GM21528 (cell line): ENCODE measurements around the gene SNTB2.
"Not testable (repeated sequence)": the region's sequence is repeated elsewhere in the genome, so short reads cannot be mapped to it uniquely, and the experiment has no call there.

Source experiments
- ATAC-seq: cut with Tn5 transposase; IDR thresholded peaks from one replicate; pipeline ENCODE4 v1.9.1; 2021; ENCODE audit warnings: mild to moderate bottlenecking, moderate library complexity; ENCODE audit not compliant: unreplicated experiment, low FRiP score

SNTB2 gene

DNA sequence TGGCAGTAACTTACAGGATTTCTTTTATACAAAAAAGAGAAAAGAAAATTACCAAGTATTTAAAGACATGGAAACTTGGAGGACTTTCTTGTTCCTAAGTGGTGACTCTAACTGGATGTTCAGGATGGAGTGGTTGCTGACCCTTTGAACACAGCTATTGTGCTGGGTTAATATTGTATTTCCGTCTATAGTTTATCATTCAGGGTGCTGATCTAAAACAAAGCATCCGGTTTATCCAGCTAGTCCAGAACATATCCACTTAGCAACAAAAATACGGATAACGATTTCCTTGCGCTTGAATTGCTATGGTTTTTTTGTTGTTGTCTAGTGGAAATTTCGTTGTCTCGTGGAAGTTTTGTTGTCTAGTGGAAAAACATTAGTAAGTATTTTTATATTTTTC, 38.2 kb downstream of the SNTB2 start:
- ATAC-seq, result no peak

- ATAC-seq, result no peak
Measured at GRCh38 chr16:69233124-69233523, 46.2 kb downstream of the SNTB2 start.

GRCh38 chr16:69234460-69234859, 47.5 kb downstream of the SNTB2 start:
- no peak for ATAC-seq

DNA sequence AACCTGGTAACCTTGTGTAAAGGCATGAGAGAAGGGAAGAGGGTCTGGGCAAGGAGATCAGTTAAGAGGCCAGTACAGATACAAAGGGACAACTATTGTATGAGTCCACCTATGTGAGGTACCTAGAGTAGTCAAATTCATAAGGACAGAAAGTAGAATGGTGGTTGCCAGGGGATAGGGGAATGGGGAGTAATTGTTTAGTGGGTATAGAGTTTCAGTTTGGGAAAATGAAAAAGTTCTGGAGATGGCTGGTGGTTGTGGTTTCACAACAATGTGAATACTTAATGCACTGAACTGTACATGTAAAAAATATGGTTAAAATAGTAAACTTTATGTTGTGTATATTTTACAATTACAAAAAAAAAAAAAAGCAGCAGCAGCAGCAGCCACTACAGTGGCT, 49.4 kb downstream of the SNTB2 start:
- ATAC-seq, result no peak

DNA sequence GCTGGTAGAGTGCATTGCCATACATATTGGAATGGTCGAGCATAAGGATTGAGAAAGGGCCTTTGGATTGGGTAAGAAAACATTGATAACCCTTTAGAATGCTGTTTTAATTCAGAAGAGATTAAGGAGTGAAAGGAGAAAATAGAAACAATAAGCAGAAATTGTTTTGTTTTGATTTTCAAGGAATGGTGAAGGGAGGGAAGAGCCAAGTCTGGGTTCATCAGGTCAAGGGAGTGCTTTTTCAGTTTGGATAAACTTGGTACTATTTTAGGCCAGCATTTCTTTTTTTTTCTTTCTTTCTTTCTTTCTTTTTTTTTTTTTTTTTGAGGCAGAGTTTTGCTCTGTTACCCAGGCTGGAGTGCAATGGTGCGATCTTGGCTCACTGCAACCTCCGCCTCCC, 50.3 kb downstream of the SNTB2 start:
- ATAC-seq, result no peak

DNA sequence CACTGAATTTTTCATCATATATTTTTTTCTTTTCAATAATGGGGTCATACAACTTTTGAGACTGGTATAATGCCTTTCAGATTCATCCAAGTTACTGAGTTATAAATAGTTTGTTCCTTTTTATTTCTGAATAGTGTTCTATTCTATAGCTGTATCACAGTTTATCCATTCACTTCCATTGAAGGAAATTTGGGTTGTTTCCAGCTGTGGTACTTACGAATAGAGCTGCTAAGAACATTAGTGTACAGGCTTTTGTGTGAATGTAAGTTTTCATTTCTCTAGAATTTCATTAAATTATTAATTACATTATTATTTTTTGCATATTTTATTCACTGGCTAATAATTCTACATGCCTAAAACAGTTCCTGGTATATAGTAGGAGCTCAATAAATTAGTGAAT, 52.9 kb downstream of the SNTB2 start:
- no peak for ATAC-seq

GRCh38 chr16:69240331-69240730, 53.4 kb downstream of the SNTB2 start:
- ATAC-seq, result no peak

DNA sequence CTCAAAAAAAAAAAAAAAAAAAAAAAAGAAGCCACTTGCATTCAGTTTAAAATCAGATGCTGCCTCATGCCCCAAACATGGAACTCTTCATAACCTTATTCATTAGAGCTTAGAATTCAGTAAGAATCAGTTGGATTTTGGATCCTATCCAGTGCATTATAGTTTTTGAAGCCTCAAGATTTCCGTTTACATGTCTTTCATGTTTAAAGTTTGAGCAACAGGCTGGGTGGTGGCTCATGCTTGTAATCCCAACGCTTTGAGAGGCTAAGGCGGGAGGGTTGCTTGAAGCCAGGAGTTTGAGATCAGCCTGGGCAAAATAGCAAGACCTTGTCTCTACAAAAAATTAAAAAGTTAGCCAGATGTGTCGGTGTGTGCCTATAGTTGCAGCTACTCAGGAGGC, 55.0 kb downstream of the SNTB2 start:
- ATAC-seq, result no peak

GRCh38 chr16:69243479-69243878, 56.5 kb downstream of the SNTB2 start:
- no peak for ATAC-seq

DNA sequence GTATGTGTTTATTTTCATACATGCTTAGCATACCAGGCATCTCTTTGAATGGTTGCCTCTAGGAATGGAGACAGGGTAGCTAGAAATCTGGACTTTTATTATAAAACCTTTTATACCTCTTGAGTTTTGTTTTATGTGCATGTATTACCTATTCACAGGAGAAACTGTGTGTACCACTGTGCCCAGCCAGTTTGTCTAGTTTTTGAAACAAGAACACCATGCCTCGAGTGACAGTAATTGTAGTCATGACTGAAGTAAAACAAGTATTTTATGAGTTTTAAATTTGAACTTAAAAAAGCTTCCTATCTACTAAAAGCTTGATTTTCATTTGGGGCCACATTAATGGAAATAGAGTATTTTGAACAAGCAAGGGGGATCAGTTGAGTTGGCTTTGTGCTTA, 57.4 kb downstream of the SNTB2 start:
- no peak for ATAC-seq

GRCh38 chr16:69250081-69250480, 63.1 kb downstream of the SNTB2 start:
- no peak for ATAC-seq

- no peak for ATAC-seq
Measured at GRCh38 chr16:69253870-69254341, 66.9 kb downstream of the SNTB2 start.

- ATAC-seq, result not testable (repeated sequence)
Measured at GRCh38 chr16:69259428-69259764, 72.4 kb downstream of the SNTB2 start.

DNA sequence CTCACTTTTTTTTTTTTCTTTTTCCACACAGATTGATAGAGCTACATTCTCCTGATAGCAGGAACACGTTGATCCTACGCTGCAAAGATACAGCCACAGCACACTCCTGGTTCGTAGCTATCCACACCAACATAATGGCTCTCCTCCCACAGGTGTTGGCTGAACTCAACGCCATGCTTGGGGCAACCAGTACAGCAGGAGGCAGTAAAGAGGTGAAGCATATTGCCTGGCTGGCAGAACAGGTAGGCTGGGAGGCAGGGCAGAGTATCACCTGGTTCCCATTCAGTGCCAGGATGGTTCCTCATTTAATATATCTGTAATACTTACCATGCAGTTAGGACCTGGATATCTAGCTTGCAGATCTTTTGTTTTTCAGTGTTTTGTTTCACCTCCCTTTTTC, 73.1 kb downstream of the SNTB2 start:
- ATAC-seq, result no peak

GRCh38 chr16:69260506-69260905, 73.5 kb downstream of the SNTB2 start:
- no peak for ATAC-seq

- no peak for ATAC-seq
Measured at GRCh38 chr16:69266334-69267063, 79.5 kb downstream of the SNTB2 start.

DNA sequence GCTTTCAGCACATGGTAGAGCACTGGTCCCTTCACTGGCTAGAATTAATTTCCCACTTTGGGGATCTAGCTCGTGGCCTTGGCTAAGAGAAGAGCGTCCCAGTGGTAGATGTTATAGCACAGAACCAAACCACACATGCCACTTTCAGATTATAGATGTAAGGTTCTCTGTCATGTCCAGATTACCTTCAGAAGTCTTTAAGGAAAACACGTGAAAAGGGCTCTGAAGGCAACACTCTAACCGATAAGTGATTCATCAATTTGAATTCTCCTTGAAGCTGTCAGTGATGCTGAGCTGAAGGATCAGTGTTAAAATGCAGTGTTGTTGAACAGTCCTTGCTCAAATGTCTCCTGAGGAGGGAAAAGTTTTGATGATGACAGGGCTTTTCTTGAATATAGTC, 80.7 kb downstream of the SNTB2 start:
- no peak for ATAC-seq

DNA sequence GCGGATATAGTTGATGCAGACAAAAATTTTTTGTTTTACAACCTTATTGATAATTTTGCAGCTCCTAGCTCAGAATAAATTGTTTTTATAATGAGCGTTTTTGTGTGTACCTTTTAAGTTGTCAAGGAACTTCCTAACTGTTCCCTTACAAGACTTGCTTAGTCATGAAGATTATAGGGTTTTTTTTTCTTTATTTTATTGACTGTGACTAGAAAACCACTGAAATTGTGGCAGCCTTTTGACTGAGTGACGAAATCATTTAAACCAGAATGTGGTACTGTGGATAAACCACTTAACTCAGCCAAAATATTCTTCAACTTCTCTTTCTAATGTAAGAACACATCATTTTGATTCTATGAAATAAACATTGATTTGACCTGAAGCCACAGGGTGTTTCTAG, 83.4 kb downstream of the SNTB2 start:
- no peak for ATAC-seq

- no peak for ATAC-seq
Measured at GRCh38 chr16:69270831-69271230, 83.9 kb downstream of the SNTB2 start.

DNA sequence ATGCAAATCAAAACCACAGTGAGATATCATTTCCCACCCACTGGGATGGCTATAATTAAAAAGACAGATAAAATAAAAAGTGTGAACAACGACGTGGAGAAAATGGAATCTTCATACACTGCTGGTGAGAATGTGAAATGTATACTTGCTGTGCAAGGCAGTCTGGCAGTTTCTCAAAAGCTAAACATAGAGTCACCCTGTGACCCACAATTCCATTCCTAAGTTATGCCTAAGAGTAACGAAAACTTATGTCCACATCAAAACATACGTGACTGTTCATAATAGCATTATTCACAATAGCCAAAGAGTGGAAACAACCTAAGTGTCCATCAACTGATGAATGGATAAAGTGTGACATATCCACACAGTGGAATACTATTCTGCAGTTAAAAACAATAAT, 86.0 kb downstream of the SNTB2 start:
- ATAC-seq, result no peak

DNA sequence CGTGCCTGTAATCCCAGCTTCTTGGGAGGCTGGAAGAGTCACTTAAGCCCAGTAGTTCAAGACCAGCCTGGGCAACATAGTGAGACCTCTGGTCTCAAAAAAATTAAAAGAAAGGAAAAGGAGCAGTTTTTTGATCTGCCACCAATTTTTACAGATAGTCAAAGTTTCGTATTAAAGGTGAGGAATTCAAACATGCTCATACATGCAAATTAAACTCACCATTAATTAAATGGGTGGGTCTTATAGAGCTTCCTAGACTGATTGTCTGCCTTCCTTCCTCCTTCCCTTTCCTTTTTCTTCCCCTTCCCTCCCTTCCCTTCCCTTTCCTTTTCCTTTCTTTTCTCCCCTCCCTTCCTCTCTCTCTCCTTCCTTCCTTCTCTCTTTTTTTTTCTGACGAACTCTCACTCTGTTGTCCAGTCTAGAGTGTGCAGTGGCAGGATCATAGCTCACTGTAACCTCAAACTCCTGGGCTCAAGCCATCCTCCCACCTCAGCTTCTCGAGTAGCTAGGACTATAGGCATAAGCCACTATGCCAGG, 87.8 kb downstream of the SNTB2 start:
- no peak for ATAC-seq
